Progenitor cell of endocrine pancreas (in vitro differentiated cells): ENCODE results near the gene CACNA1B. TPM values are rescaled to one million over a fixed set of nuclear protein-coding genes. Genes with fewer than 3 reads are reported as not detected.

Experiments
- DNase-seq: peaks from one replicate; pipeline ENCODE4 v3.0.0; 2021; ENCODE audit warnings: low spot score; ENCODE audit not compliant: unreplicated experiment
- H3K27ac Mint-ChIP-seq: 2 replicates; pipeline ENCODE4 v1.8.0; 2021; ENCODE audit warnings: mild to moderate bottlenecking, moderate library complexity, mixed read lengths
- H3K27me3 Mint-ChIP-seq: 2 replicates; pipeline ENCODE4 v1.8.0; 2021; ENCODE audit warnings: mixed read lengths
- H3K36me3 Mint-ChIP-seq: 2 replicates; pipeline ENCODE4 v1.8.0; 2022; ENCODE audit warnings: mixed read lengths; ENCODE audit not compliant: insufficient read depth
- H3K4me1 Mint-ChIP-seq: 2 replicates; pipeline ENCODE4 v1.8.0; 2021; ENCODE audit warnings: low read depth, mixed read lengths
- H3K4me3 Mint-ChIP-seq: 2 replicates; pipeline ENCODE4 v1.8.0; 2021; ENCODE audit warnings: low read depth, mild to moderate bottlenecking, moderate library complexity, mixed read lengths
- H3K9me3 Mint-ChIP-seq: 2 replicates; pipeline ENCODE4 v1.8.0; 2021; ENCODE audit warnings: low read depth, mixed read lengths
- CTCF ChIP-seq: fragments of 200-600 bp; sonication (generic); IDR thresholded peaks from one replicate; pipeline ENCODE4 v1.5.0; 2021; ENCODE audit warnings: antibody characterized with exemption, mild to moderate bottlenecking; ENCODE audit not compliant: unreplicated experiment
- total RNA-seq: library from RNA; stranded (reverse); gene quantifications from 2 replicates; pipeline ENCODE4 v1.2.1, GENCODE V29; 2021

CACNA1B gene
- total RNA-seq, 1 donor from 2014 or later = 2.4 TPM

DNA sequence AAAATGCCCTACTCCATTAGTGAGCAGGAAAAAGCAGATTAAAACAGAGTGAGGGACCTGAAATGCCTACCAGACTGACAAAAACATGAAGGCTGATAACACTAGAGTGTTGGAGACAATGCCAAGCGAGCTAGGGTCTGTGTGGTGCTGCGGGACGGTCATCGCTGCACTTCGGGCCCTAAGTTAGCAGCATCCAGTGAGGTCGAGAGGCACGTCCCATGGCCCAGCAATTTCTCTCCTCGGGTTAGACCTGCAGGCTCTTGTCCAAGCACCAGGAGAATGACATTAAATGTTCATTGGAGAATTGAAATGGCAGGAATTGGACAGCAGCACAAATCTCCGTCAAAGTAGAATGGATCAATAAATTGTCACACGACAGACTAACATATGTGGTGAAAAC lies 5.3 kb upstream of the CACNA1B start:
- peaks cover 60% of the 10 kb centered on the region for H3K27me3 Mint-ChIP-seq
- TF ChIP-seq CTCF = no peak
- no peak overlapping the region for H3K27ac Mint-ChIP-seq

DNA sequence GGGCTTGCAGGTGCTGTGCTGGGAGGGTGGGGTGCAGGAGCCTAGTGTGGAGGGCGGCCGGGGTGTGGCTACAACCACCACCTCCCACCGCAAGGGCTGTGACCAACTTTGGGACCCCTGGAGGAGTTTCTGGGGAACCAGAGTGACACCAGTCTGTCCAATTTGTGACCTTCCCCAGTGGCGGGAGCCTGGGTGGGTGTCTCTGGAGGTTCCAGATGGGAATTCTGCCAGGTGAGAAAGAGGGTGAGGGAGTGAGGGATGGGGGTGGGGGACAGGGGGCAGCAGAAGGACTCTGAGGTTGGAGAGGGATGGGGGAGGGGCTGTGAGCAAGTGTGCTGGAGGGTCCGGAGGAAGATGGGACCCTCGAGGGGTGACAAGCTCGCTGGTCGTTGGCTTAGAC lies 4.2 kb upstream of the CACNA1B start:
- Mint-ChIP-seq H3K27ac (no peak overlapping the region), H3K4me3 (no peak overlapping the region), H3K9me3 (no peaks in the 10 kb centered on the region), H3K27me3 (peaks cover 54% of the 10 kb centered on the region), H3K4me1 (no peaks in the 10 kb centered on the region), H3K36me3 (no peaks in the 10 kb centered on the region)
- TF ChIP-seq CTCF = no peak
- no peak for DNase-seq

More for the DNA sequence above, 5.3 kb upstream of the CACNA1B start:
- Mint-ChIP-seq H3K4me1 (no peaks in the 10 kb centered on the region), H3K36me3 (no peaks in the 10 kb centered on the region), H3K9me3 (no peaks in the 10 kb centered on the region), H3K4me3 (no peak overlapping the region)
- no peak for DNase-seq

- H3K36me3 Mint-ChIP-seq = no peaks in the 10 kb centered on the region
- H3K27me3 Mint-ChIP-seq = peaks cover 51% of the 10 kb centered on the region
- DNase-seq = no peak
- H3K27ac Mint-ChIP-seq = no peak overlapping the region
- H3K4me1 Mint-ChIP-seq = no peaks in the 10 kb centered on the region
- no peaks in the 10 kb centered on the region for H3K9me3 Mint-ChIP-seq
- no peak overlapping the region for H3K4me3 Mint-ChIP-seq
- no peak for TF ChIP-seq CTCF
These were observed 3.7 kb upstream of the CACNA1B start for GRCh38 chr9:137873858-137874362.

- Mint-ChIP-seq H3K4me3 (no peak overlapping the region), H3K27ac (no peak overlapping the region), H3K4me1 (no peaks in the 10 kb centered on the region), H3K27me3 (peaks cover 51% of the 10 kb centered on the region), H3K9me3 (no peaks in the 10 kb centered on the region), H3K36me3 (no peaks in the 10 kb centered on the region)
- no peak for TF ChIP-seq CTCF
- DNase-seq = no peak
These were observed 2.2 kb upstream of the CACNA1B start for GRCh38 chr9:137875354-137875753.

GRCh38 chr9:137875846-137876245 lies 1.7 kb upstream of the CACNA1B start:
- Mint-ChIP-seq H3K4me1 (no peaks in the 10 kb centered on the region), H3K27me3 (peaks cover 51% of the 10 kb centered on the region), H3K9me3 (no peaks in the 10 kb centered on the region), H3K4me3 (no peak overlapping the region), H3K27ac (no peak overlapping the region), H3K36me3 (no peaks in the 10 kb centered on the region)
- no peak for DNase-seq
- TF ChIP-seq CTCF = no peak
